ENCODE measurements around the gene KANTR. TPM values are rescaled to one million over a fixed set of nuclear protein-coding genes. Genes with fewer than 3 reads are reported as not detected.

The KANTR gene
- total and polyA plus RNA-seq, 12 donors, result 3.6 to 27.8 (median 9.3) TPM

- Histone ChIP-seq H3K4me3 (peak overlapping the region in 2 of 4 donors; percentile 19 to 66), H3K9me3 (replicated peaks in 1 of 3) (no peaks in the 10 kb centered on the region), H3K27me3 (no peaks in the 10 kb centered on the region), H3K36me3 (replicated peaks in 1 of 2) (no peaks in the 10 kb centered on the region), H3K4me1 (replicated peaks in 1 of 2) (peaks cover 0 to 9% of the 10 kb centered on the region in 2 donors), H3K27ac (peak overlapping the region; percentile 86 to 98 (median 90))
- 1 to 36% (median 13%) methylated on average over 16 of the region's 16 CpGs for WGBS, 4 donors
- intact Hi-C loops (cut with DNase I), result no loop called here
- peak; percentile 76 to 90 (median 86) for DNase-seq
- no peak for TF ChIP-seq POLR2A (IDR thresholded peaks at IDR 0.05)
- TF ChIP-seq, protein P1, sequence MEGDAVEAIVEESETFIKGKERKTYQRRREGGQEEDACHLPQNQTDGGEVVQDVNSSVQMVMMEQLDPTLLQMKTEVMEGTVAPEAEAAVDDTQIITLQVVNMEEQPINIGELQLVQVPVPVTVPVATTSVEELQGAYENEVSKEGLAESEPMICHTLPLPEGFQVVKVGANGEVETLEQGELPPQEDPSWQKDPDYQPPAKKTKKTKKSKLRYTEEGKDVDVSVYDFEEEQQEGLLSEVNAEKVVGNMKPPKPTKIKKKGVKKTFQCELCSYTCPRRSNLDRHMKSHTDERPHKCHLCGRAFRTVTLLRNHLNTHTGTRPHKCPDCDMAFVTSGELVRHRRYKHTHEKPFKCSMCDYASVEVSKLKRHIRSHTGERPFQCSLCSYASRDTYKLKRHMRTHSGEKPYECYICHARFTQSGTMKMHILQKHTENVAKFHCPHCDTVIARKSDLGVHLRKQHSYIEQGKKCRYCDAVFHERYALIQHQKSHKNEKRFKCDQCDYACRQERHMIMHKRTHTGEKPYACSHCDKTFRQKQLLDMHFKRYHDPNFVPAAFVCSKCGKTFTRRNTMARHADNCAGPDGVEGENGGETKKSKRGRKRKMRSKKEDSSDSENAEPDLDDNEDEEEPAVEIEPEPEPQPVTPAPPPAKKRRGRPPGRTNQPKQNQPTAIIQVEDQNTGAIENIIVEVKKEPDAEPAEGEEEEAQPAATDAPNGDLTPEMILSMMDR (IDR thresholded peaks at IDR 0.05), result peak; percentile 35 to 71 (median 60)
Observed at GRCh38 chrX:53093177-53093655, 726 bp upstream of the KANTR start.

DNA sequence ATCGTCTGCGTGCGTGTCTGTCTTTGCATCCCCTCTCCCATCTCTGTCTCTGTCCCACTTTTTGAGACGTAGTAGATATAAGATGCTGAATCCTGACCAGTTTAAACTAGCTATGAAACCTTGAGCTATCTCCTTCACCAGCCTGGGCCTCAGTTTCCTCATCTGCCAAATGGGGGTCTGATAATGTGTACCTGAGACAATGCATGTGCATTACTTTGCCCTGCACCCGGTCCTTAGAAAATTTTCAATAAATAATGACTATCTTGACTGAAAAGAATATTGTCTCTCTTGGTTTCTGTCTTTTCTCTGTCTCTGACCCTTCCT is 602 bp downstream of the KANTR start:
- peaks cover 0 to 8% of the 10 kb centered on the region in 2 donors for H3K4me1 ChIP-seq (replicated peaks in 1 of 2)
- TF ChIP-seq POLR2A (IDR thresholded peaks at IDR 0.05), result no peak
- TF ChIP-seq, protein P1 (IDR thresholded peaks at IDR 0.05), result no peak
- intact Hi-C loops (cut with DNase I), result no loop called here
- H3K9me3 ChIP-seq (replicated peaks in 1 of 3), result no peaks in the 10 kb centered on the region
- peak overlapping the region; percentile 33 to 69 (median 52) for H3K4me3 ChIP-seq
- no peaks in the 10 kb centered on the region for H3K36me3 ChIP-seq (replicated peaks in 1 of 2)
- no peak for DNase-seq
- 0 to 31% (median 15%) methylated on average over 2 to 5 of the region's 5 CpGs for WGBS, 4 donors
- H3K27ac ChIP-seq, result peak overlapping the region in 4 of 5 donors; percentile 88 to 97 (median 90)
- H3K27me3 ChIP-seq, result no peaks in the 10 kb centered on the region

- Histone ChIP-seq H3K27me3 (no peaks in the 10 kb centered on the region), H3K27ac (no peak overlapping the region), H3K36me3 (replicated peaks in 1 of 2) (no peaks in the 10 kb centered on the region), H3K9me3 (replicated peaks in 1 of 3) (no peaks in the 10 kb centered on the region), H3K4me1 (replicated peaks in 1 of 2) (peaks cover 0 to 8% of the 10 kb centered on the region in 2 donors), H3K4me3 (no peak overlapping the region)
- TF ChIP-seq POLR2A (IDR thresholded peaks at IDR 0.05), result no peak
- TF ChIP-seq, protein P1 (IDR thresholded peaks at IDR 0.05), result no peak
- DNase-seq, result no peak
- intact Hi-C loops (cut with DNase I), result no loop called here
- 75 to 85% (median 77%) methylated on average over 3 of the region's 3 CpGs for WGBS, 4 donors
Observed at GRCh38 chrX:53095796-53096195, 1.9 kb downstream of the KANTR start.

DNA sequence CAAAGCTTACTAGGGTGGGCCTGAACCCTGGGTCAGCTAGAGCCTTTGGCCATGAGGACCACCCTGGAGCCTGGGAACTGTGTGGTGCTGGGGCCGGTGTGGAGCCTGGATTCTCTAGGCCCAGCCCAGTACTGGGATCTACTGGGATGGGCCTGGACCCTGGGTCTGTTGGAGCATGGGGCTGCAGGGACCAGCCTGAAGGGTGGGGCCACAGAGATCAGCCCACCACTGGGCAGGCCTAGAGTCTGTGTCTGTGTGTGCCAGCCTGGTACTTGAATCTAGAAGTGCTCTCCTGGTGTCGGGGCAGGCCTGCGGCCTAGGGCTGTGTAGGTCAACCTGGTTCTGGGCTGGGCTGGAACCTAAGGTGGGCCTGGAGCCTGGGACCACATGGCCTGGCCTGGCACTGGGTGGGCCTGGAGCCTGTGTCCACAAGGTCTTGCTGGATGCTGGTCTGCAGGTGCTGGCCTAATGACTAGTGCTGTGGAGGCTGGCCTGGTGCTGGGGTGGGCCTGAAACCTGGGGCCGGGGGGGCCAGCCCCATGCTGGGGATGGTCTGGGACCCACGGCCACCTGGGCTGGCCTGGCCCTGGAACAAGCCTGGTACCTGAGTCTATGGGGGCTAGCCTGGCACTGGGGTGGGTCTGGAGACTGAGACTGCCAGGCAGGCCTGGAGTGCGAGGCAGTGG is 21.1 kb downstream of the KANTR start:
- Histone ChIP-seq H3K9me3 (replicated peaks in 1 of 3) (no peaks in the 10 kb centered on the region), H3K36me3 (replicated peaks in 1 of 2) (no peaks in the 10 kb centered on the region), H3K4me3 (no peak overlapping the region), H3K27ac (peak overlapping the region in 4 of 5 donors; percentile 30 to 65 (median 58)), H3K27me3 (no peaks in the 10 kb centered on the region), H3K4me1 (replicated peaks in 1 of 2) (peaks cover 4 to 5% of the 10 kb centered on the region in 2 donors)
- WGBS, 4 donors, result 92 to 100% (median 99%) methylated on average over 1 to 6 of the region's 6 CpGs; no CpG with 5 or more reads in 1 of the 4 donors
- no peak for DNase-seq
- intact Hi-C loops (cut with DNase I), result no loop called here
- TF ChIP-seq, protein P1 (IDR thresholded peaks at IDR 0.05), result no peak
- no peak for TF ChIP-seq POLR2A (IDR thresholded peaks at IDR 0.05)
